ENCODE measurements around the gene S100A8.

Gene S100A8

DNA sequence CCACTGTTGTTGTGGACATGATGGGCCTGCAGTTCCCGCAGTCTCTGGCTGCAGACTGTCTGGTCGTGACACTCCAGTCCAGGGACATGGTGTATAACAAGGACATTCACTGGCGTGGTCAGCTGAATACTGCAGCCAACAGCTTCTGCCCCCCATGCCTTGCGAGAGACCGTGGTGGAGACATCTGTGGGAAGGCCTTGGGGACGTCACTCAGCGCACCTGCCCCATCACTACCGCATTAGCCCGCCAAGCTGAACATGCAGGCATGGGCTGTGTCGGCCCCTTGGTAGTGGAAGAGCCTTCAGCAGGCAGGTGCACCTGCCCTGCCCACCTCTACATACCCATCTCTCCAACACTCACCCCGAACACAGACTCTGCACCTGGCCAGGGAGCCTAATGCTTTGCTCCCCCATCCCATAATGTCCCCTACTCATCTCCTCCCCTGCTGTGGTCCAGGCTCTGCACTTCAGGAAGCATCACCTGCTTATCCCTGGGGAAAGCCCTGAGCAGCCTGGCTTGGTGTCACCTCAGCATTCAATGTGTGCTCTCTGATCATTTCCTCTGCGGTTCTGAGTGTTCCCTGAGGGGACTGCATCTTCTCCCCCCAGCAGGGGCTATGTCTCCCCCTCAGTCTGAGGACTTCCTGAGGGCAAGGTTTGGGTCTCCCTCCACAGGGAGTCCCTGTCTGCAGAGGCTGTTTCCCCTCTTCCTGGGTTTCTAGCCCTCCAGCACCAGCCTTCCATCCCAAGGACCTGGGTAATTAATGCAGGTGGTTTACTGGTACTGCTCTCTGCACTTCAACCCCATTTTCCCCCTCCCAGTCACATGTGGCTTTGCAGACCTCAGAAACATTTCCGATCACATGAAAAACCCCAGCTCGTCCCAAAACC, 45.4 kb downstream of the S100A8 start:
- no peak for DNase-seq

GRCh38 chr1:153344718-153345025, 46.2 kb downstream of the S100A8 start:
- no peak for DNase-seq

DNA sequence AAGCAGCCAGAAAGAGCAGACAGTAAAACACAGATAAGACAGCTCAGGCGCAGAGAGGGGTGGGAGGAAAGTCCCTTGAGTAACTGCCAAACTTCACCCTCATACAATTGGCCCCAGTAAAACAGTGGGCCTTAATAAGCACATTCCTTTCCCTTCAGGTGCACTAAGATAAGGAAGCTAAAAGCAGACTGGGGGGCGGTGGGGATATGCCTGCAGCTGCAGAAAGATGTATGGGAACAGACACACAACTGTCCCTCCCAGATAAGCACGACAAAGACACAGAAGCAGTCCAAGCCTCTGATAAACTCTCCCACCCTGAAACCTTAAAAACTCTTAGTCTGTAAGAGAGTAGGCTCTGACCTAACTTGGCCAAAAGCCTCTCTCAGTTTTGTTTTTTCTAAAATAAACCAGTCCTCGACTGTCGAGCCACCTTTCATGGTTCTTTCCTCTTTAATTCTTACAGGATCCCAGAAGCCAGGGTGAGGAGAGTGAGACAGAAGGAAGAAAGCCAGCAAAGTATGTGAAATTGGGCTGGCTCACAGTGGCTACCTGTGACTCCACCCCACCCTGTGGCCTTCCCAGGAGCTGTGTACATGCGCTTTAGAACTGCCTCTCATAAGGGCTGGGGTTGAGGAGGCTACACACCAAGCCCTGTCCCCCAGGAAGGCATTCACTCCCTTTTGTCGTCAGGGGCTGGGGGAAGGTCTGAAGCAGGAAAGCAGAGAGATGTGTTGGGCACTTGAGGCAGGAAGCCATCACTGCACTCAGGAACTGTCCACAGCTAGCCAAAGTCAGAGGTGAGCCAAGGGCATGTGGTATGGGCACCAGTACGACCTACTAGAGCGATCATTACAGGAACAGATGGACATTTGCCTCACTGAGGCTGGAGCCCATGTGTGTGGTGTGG, 46.8 kb downstream of the S100A8 start:
- no peak for DNase-seq

DNA sequence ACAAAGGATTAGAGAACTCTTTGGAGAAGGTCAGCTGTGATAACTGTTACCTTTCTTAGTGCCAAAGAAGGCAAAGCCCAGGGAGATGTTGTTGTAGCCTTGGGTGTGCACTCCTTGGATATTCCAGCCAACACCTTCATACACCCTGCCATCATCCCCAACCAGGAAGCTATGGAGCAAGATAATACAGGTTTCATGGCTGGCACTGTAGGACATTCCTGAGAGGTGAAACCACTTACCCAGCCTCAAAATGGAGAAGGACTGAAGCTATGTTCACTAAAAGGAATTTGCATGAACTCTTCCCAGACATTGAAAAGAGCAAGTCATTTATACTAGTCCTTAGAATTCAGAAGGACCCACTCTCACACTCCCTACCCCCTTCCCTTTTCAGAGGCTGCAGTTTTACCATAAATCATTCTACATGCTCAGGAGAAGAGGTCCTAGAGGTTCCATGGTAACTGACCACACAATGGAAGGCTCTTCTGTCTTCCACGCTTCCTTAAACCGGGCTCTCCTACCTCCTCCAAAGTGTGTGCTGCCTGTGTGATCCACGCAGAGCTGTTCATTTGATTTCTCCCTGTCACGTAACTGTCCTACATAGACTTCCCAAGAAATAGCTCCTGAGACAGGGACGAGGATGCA, 47.7 kb downstream of the S100A8 start:
- no peak for DNase-seq

DNA sequence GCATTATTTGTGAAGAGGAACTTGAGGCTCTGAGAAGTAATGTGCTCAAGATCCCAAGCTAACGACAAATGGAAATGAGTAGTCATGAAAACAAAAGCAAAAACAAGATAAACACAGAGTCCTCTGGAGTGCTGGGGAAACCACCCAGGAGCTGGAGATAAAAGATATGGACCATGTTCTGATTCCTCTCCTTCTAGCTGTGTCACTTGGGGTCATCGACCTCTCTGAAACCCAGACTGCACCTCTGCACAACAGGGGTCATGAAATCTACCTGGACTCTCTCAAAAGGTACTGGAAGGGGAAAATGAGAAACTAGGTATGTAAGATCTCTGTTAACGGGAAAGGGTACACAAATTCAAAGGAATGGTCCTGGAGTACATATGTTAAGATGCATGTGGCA, 48.7 kb downstream of the S100A8 start:
- no peak for DNase-seq

DNA sequence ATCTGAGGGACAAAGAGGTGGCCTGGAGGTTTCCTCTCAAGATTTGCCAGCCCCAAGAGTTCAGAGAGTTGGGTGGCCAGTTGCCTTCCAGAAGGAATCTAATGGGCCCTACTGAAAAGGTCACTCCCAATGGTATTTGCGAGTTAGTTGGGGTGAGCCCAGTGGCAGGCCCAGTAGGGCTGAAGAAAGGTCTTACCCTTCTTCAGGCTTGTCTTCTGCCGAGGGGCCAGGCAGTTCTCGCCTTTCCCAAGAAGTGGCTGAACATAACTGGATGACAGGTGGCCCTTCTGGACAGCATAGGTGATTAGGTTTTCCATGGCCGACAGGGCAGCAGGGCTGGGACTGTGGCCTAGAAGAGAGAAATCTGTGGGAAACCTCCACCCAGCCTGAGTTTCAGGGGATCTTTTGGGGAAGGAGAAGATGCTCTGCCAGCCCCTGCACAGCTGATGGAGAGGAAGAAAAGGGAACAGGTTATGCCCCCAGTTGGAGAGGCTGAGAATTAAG, 49.4 kb downstream of the S100A8 start:
- no peak for DNase-seq

GRCh38 chr1:153340356-153340755, 50.5 kb downstream of the S100A8 start:
- DNase-seq, result no peak

All from RPMI8226 (cell line).